Omental fat pad (tissue), 4 donors: ENCODE measurements around the gene RASGEF1C. TPM values are rescaled to one million over a fixed set of nuclear protein-coding genes. Genes with fewer than 3 reads are reported as not detected.
"Not testable (repeated sequence)": the region's sequence is repeated elsewhere in the genome, so short reads cannot be mapped to it uniquely, and the experiment has no call there.

Experiments
- ATAC-seq: fragments of 150-250 bp; one replicate; pipeline ENCODE4 v1.9.1; 2016; ENCODE audit warnings: mild to moderate bottlenecking, moderate library complexity; ENCODE audit not compliant: low FRiP score
- DNase-seq: peaks from one replicate; pipeline ENCODE4 v3.0.0-alpha.2; 2019; ENCODE audit warnings: low spot score
- CTCF ChIP-seq, 3 donors: fragments of 450-650 bp; IDR thresholded peaks; one replicate each; pipeline ENCODE4 v1.5.1; 2016 to 2017; ENCODE audit warnings: antibody characterized with exemption in 3 of 3, mild to moderate bottlenecking in 3 of 3, moderate library complexity in 2 of 3
- total RNA-seq, 4 donors: library from RNA; depleted of rRNA; stranded (reverse); fragments of >200 nt; gene quantifications; one replicate each; pipeline ENCODE4 v1.1.0, GENCODE V29; 2016

The RASGEF1C gene
- total RNA-seq, 4 donors from 2014 or later = 0.37 to 8.5 TPM; not detected in 2

- no peak for ATAC-seq
- no peak for DNase-seq
- TF ChIP-seq CTCF (IDR thresholded peaks at IDR 0.05) = no peak
These were observed 2.7 kb upstream of the RASGEF1C start for GRCh38 chr5:180211761-180212035.

- TF ChIP-seq CTCF (IDR thresholded peaks at IDR 0.05) = no peak
- DNase-seq = no peak
- ATAC-seq = no peak
These were observed 2.1 kb upstream of the RASGEF1C start for GRCh38 chr5:180210961-180211760.

- DNase-seq, ATAC-seq: not testable (repeated sequence)
These were observed 1.1 kb upstream of the RASGEF1C start for GRCh38 chr5:180210077-180210476.

- peak; percentile 42 for ATAC-seq
- DNase-seq = no peak
- TF ChIP-seq CTCF (IDR thresholded peaks at IDR 0.05) = no peak
These were observed 453 bp downstream of the RASGEF1C start for GRCh38 chr5:180208435-180209081.

- no peak for ATAC-seq
- TF ChIP-seq CTCF (IDR thresholded peaks at IDR 0.05) = no peak
- no peak for DNase-seq
These were observed 975 bp downstream of the RASGEF1C start for GRCh38 chr5:180208038-180208434.

- no peak for DNase-seq
- TF ChIP-seq CTCF (IDR thresholded peaks at IDR 0.05) = no peak
- no peak for ATAC-seq
These were observed 1.4 kb downstream of the RASGEF1C start for GRCh38 chr5:180207593-180207992.

- no peak for DNase-seq
- ATAC-seq = no peak
- TF ChIP-seq CTCF (IDR thresholded peaks at IDR 0.05) = no peak
These were observed 2.0 kb downstream of the RASGEF1C start for GRCh38 chr5:180206993-180207392.
